Fibroblast of skin of abdomen (primary cell): ENCODE data around the gene ANKRD55.
A peak's percentile ranks its signal among the peaks of the same experiment; 100 is the strongest.

Experiments
- DNase-seq: peaks from one replicate; pipeline ENCODE4 v3.0.0-alpha.2; 2013

The ANKRD55 gene

GRCh38 chr5:56072863-56073766 lies 160.0 kb downstream of the ANKRD55 start:
- no peak for DNase-seq

- DNase-seq = no peak
Observed at GRCh38 chr5:56071470-56071869, 161.7 kb downstream of the ANKRD55 start.

- no peak for DNase-seq
Observed at GRCh38 chr5:56070851-56071465, 162.2 kb downstream of the ANKRD55 start.

GRCh38 chr5:56069652-56070226 lies 163.4 kb downstream of the ANKRD55 start:
- no peak for DNase-seq

- no peak for DNase-seq
Observed at GRCh38 chr5:56066931-56067450, 166.1 kb downstream of the ANKRD55 start.

GRCh38 chr5:56064984-56065383 lies 168.1 kb downstream of the ANKRD55 start:
- no peak for DNase-seq

GRCh38 chr5:56060276-56061110 lies 172.6 kb downstream of the ANKRD55 start:
- DNase-seq = peak; percentile 35

GRCh38 chr5:56059854-56060253 lies 173.3 kb downstream of the ANKRD55 start:
- no peak for DNase-seq

GRCh38 chr5:56056875-56057274 lies 176.3 kb downstream of the ANKRD55 start:
- DNase-seq = no peak

GRCh38 chr5:56055859-56056258 lies 177.3 kb downstream of the ANKRD55 start:
- DNase-seq = no peak

- DNase-seq = peak; percentile 51
Observed at GRCh38 chr5:56055287-56055686, 177.8 kb downstream of the ANKRD55 start.

- DNase-seq = peak; percentile 68
Observed at GRCh38 chr5:56054666-56055065, 178.5 kb downstream of the ANKRD55 start.

GRCh38 chr5:56053363-56053762 lies 179.8 kb downstream of the ANKRD55 start:
- no peak for DNase-seq

GRCh38 chr5:56052735-56053134 lies 180.4 kb downstream of the ANKRD55 start:
- DNase-seq = peak; percentile 21

- no peak for DNase-seq
Observed at GRCh38 chr5:56050551-56051255, 182.4 kb downstream of the ANKRD55 start.
